ENCODE data around the gene EHD4. TPM values are rescaled to one million over a fixed set of nuclear protein-coding genes. Genes with fewer than 3 reads are reported as not detected.

EHD4 gene
- total and polyA plus RNA-seq, 2 donors (not counting 3 experiments of a cell fraction or from before 2014, with no cell fraction given) = 96.7 to 128 TPM

DNA sequence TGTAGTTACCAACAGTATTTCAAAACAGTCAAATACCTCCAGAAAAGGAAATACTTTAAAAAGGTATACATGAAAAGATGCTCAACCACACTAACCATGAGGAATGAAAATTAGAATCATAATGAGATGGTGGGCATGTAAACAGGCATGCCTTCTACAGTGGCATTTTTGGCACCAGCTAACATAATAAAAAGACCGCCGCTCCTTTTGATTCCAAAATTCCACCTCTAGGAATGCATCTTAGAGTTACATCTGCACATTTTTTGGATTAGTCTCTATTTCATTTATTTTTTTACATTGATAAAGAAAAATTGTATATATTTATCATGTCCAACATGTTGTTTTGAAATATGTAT is 41.5 kb downstream of the EHD4 start:
- H3K36me3 ChIP-seq (ENCODE audit: control insufficient read depth in 2 of 2, extremely low read depth in 1 of 2, insufficient read depth in 2 of 2, low read length in 2 of 2) = peaks cover 5 to 8% of the 10 kb centered on the region in 2 experiments
- H3K9ac ChIP-seq (replicated peaks; ENCODE audit: extremely low read depth, insufficient read depth, low read length) = peak overlapping the region; percentile 46
- no TSS peak for BruUV-seq (replicated peaks)
- peaks cover 91% of the 10 kb centered on the region for H3K79me2 ChIP-seq (ENCODE audit: control insufficient read depth, insufficient read depth, low read length)
- no peaks in the 10 kb centered on the region for H3K9me3 ChIP-seq (replicated peaks; ENCODE audit: control insufficient read depth, insufficient read depth, low read length)
- no peaks in the 10 kb centered on the region for H4K20me1 ChIP-seq (replicated peaks; ENCODE audit: control insufficient read depth, extremely low read depth, insufficient read depth, low read length)
- intact Hi-C loops (cut with micrococcal nuclease) (loop anchor here (1.0 kb wide), 1 partner anchor 41 kb away; the partner anchor contains the start of gene EHD4), dilution Hi-C loops (cut with MboI; ENCODE audit: extremely low pct_ligation_motif_present, low sequenced_read_pairs) (no loop called here)
- no peaks in the 10 kb centered on the region for H3K27me3 ChIP-seq (ENCODE audit: control insufficient read depth in 2 of 2, insufficient read depth in 2 of 2, low read length in 2 of 2)
- ChIA-PET POLR2A (interaction anchor here (1.0 kb wide), 1 partner anchor 27 kb away, joined by 3 read pairs; no protein-coding TSS in a partner anchor), CTCF (interaction anchor here (0.6 to 3.3 kb wide), 16 partner anchors 10 to 126 kb away, joined by 3 to 21 read pairs (median 4); partner anchors contain the start of gene EHD4)
- no peak for DNase-seq (ENCODE audit: low read depth, low spot score)
- peaks cover 93% of the 10 kb centered on the region for H3K4me1 ChIP-seq (ENCODE audit: control insufficient read depth, extremely low read depth, insufficient read depth, low read length)
- TF ChIP-seq MYC (IDR thresholded peaks at IDR 0.05; ENCODE audit: low read depth, low read length) = no peak
- no peak for TF ChIP-seq JUN (IDR thresholded peaks at IDR 0.05; ENCODE audit: borderline replicate concordance, insufficient read depth, insufficient read length, low read depth)
- TF ChIP-seq GATA2 (IDR thresholded peaks at IDR 0.05; ENCODE audit: insufficient read depth, insufficient read length, low read depth, low read length) = no peak
- TF ChIP-seq FOS (IDR thresholded peaks at IDR 0.05; ENCODE audit: borderline replicate concordance, insufficient read depth, low read length) = no peak
- TF ChIP-seq, protein P1, sequence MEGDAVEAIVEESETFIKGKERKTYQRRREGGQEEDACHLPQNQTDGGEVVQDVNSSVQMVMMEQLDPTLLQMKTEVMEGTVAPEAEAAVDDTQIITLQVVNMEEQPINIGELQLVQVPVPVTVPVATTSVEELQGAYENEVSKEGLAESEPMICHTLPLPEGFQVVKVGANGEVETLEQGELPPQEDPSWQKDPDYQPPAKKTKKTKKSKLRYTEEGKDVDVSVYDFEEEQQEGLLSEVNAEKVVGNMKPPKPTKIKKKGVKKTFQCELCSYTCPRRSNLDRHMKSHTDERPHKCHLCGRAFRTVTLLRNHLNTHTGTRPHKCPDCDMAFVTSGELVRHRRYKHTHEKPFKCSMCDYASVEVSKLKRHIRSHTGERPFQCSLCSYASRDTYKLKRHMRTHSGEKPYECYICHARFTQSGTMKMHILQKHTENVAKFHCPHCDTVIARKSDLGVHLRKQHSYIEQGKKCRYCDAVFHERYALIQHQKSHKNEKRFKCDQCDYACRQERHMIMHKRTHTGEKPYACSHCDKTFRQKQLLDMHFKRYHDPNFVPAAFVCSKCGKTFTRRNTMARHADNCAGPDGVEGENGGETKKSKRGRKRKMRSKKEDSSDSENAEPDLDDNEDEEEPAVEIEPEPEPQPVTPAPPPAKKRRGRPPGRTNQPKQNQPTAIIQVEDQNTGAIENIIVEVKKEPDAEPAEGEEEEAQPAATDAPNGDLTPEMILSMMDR (IDR thresholded peaks at IDR 0.05; ENCODE audit: extremely low read depth in 1 of 2, insufficient read depth in 1 of 2, low read depth in 1 of 2, low read length in 2 of 2) = no peak
- TF ChIP-seq POLR2A (IDR thresholded peaks at IDR 0.05; ENCODE audit: low read depth, low read length) = no peak
- TF ChIP-seq, protein P2, sequence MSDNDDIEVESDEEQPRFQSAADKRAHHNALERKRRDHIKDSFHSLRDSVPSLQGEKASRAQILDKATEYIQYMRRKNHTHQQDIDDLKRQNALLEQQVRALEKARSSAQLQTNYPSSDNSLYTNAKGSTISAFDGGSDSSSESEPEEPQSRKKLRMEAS (IDR thresholded peaks at IDR 0.05; ENCODE audit: insufficient read depth, insufficient read length) = no peak
- no peak for TF ChIP-seq EZH2 (IDR thresholded peaks at IDR 0.05; ENCODE audit: borderline replicate concordance, low read depth, low read length, severe bottlenecking)
- TF ChIP-seq POLR2AphosphoS5 (IDR thresholded peaks at IDR 0.05; ENCODE audit: insufficient read depth, low read depth, low read length) = no peak
- FAIRE-seq = no peak
- peak overlapping the region; percentile 82 for H3K27ac ChIP-seq (ENCODE audit: insufficient read depth, low read depth, low read length)
- H2AFZ ChIP-seq (ENCODE audit: low read depth, low read length) = no peak overlapping the region
- H3K9me1 ChIP-seq (replicated peaks; ENCODE audit: control insufficient read depth, extremely low read depth, insufficient read depth, low read length) = no peaks in the 10 kb centered on the region
- H3K4me2 ChIP-seq (ENCODE audit: insufficient read depth, low read length) = peak overlapping the region; percentile 22
- H3K4me3 ChIP-seq (replicated peaks in 1 of 3; ENCODE audit: insufficient read depth in 1 of 3, low read depth in 1 of 3, low read length in 3 of 3) = no peak overlapping the region
